ENCODE measurements around the gene MYO5B.
"Not testable (repeated sequence)": the region's sequence is repeated elsewhere in the genome, so short reads cannot be mapped to it uniquely, and the experiment has no call there.

The MYO5B gene

DNA sequence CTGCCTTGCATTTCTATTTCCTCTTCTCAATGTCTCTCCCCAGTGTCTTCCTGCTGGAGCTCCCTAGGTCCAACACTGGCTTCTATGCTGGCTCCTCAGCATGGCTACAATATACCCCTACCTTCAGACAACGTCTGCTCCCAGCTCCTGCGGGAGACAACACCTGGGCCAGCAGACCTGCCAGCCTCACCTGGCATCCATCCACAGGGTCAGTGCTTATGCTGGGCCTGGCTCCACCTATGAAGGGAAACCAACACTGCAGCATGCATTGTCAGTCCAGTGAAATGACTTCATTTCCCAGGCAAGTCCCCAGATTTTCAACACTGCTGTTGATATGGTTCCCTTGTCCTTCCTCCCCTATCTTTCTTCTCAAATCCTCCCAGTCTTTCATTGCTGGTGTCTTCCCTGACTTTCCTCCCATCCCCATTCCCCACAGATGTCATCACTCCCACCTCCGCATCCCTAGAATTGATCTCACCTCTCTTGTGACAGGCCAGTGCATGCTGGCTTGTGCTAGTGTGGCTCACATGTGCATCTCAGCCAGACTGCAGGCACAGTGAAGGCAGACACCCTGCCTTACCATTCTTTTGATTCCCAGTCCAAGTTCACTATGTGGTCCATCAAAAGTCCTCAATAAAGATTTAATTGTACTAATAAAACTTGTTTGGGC lies 98.0 kb downstream of the MYO5B start:
- DNase-seq: no peak

DNA sequence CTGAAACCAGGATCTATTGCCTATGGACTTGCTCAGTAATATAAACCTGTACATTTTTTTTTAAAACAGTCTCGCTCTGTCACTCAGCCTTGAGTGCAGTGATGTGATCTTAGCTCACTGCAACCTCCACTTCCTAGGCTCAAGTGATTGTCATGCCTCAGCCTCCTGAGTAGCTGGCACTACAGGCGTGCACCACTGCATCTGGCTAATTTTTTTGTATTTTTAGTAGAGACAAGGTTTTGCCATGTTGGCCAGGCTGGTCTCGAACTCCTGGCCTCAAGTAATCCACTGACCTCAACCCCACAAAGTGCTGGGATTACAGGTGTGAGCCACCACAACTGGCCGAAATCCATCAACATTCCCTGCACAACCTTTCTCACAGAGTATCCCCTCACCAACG lies 100.2 kb downstream of the MYO5B start:
- not testable (repeated sequence) for DNase-seq

DNA sequence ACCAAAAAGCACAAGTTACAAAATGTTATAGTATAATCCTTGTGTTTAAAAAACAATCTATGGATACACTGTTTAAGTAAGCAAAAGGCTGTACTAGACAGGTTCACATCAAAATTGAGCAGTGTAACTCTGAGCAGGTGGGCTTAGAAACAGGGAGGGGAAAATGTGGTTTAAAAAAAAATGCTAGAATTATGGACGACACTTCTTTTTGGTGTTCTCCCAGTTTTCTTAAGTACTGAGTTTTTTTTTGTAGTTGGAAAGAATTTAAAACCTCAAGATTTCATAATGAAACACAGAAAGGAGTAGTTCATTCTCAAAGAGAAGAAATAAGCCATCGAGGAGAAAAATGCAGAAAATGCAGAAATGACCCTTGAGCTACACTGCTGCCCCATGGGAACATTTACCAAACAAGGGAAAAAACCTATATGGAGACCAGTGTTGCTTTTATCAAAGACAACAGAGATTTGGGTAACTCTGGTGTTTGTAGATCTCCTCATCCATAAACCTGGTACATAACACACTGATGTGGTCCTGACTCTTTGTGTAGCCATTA lies 100.7 kb downstream of the MYO5B start:
- no peak for DNase-seq

DNA sequence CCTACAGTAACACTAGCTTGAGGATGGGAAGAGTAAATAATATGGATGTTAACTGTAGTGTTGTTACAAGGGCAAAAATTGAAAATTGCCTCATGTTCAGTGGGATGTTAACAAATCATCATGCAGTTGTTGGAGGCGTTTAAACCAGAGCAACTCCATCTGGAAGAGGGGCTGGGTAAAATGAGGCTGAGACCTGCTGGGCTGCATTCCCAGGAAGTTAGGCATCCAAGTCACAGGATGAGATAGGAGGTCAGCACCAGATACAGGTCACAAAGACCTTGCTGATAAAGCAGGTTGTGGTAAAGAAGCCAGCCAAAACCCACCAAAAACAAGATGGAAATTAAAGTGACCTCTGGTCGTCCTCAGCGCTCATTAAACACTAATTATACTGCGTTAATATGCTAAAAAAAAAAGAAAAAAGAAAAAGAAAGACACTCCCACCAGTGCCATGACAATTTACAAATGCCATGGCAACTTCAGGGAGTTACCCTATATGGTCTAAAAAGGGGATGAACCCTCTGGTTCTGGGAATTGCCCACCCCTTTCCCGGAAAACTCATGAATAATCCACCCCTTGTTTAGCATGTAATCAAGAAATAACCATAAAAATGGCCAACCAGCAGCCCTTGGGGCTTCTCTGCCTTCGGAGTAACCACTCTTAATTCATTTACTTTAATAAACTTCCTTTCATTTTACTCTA lies 101.4 kb downstream of the MYO5B start:
- no peak for DNase-seq

DNA sequence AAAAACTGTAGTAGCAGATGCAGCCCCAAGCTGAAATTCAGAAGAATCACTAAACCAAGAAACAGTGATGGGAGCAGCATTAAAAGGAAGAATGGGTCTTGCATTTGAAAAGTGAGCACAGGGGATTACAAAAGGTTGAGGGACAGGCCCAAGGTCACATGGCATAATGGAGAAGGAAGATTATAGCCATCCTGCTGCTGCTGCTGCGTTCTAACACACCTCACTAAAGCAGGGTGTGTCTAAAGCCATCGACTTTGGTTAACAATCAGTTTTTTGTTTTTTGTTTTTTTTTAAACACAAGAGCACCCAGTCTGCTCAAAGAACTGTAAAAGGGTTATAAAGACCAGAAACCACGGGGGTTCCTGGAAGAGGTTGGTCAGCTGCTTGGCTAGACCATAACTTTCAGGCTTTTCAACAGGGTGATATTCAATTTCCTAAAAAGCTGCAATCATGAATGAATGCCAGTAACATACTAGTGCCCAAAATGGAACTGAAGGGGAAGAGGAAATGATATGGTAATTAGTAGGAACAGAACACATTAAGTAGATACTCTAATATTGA lies 102.6 kb downstream of the MYO5B start:
- DNase-seq: no peak

DNA sequence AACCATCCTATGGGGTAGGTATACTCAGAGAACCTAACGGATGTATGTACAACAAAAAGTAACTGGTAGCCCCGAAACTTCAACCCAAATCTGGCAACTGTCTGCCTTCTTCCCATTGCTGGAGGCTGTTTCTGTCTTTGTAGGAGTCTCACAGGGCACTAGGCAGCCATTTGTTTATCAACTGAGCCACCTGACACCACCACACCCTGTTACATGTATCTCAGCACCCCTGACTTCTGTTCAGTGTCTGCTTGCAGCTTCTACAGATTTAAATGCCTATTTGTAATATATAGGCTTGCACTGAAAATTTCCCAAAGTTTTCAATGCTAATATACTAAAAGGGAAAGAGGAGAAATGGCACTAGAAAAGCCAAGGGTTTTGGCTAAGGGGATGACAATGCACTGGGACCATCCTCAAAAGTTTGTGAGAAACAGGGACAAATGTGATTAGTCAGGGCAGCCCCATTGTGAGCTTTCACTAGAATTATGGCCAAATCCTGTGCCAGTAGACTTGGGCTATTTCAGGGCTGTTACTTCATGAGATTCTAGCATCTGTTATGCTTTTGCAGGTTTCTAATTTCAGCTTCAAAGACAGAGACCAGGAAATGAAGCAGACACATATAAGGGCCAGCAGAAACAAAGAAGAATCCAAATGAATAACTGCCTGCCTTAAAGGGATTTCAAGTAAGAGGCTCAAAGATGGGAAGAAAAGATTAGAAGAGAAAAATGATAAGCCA lies 103.3 kb downstream of the MYO5B start:
- DNase-seq: no peak

DNA sequence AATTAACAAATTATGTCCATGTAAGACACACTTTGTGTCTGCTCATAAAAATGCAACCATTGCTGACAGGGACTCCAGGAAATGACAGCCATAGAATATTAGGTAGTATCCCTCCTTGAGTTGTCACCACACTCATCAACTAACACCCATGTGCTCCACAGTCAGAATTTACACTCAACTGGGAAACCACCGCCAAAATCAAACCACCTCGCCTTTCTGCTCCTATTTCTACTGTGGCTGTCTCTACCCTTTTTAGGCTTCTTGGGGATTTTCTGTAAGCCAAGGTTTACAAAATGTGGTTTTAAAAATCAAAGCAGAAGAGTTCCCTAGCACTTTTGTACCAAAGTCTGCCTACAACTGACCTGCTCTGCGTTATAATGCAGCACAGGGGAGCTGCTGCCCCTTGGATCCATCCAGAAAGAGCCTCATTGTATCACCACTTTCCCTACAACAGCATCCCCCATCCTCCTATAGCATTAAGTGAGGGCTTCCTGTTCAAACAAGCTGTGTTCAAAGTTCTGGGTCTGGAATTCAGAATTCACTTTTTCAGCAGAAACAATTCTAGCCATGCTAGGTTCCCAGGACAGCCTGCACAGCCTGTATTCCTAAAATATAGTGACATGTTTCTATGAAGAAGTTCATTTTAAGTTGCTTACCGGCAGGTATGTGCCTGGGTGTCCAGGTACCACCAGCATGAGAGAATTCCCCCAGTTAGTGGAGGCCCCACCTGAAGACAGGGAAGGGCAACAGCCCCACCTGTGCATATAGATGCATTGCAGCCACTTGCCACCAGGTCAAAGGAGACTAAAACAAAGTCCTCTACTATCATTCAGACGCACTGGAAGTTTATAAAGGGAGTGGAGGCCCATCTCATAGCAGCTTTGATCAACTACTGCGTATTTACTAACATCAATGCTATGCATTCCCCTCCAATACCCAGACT lies 104.3 kb downstream of the MYO5B start:
- no peak for DNase-seq

DNA sequence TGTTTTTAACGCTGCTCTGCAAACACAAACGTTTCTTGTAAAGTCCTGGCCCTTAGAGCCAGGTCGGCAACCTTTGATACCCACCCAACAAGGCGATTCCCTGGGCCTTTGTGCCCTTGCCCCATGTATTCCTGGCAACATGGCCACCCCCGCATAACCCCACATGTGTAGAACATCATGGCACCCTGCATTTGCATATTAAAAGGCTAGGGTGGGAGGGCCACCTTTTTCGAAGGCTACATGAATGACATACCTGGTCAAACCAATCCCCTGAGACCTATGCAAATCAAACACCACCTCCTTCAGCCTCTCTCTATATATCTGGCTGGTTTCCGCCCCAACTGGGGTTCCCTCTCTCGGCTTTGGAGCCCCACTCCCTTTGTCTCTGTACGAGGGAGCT lies 105.2 kb downstream of the MYO5B start:
- no peak for DNase-seq

DNA sequence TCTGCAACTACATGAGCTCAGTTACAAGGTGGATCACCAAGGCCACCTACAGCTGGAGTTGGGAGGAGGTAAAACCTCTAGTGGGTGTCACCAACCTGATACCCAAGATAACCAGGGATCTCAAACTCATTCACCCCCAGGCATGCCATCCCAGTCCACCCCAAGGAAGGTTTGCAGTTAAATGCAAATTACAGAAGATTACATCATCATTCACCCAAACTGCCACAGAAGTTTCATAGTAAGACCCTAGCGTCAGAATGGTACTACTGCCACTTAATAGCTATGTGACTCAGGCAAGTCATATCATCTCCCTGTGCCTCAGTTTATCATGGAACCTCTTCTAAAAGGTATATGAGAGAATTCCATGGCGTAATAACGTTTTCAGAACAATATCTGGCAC lies 111.2 kb downstream of the MYO5B start:
- DNase-seq: no peak

DNA sequence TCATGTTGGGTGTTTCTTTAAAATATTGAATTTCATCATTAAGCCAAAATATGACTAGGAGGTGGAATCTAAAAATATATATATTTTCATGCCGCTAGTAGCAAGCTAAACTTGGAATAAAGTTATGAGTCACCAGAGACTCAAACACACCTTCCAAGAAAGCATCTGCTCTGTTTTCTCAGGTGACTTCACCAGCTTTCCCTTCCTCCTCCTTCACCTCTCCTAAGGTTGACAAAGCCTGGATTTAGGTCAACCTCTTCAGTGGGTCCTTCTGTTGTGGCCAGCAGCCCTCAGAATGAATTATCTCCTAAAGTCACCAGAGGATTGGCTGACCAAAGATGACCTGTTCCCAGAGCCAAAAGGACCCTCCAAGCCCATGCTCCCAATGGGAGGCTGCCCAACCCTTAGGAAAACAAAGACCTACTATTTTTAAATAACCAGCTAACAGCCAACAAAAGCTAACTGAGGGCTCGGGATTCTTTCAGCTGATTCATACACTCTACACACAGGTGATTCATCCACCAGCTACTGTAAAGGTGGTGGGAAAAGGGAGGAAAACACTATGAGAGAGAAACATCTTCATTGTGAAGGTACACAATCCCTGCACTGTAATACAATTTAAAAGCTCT lies 113.9 kb downstream of the MYO5B start:
- DNase-seq: no peak

DNA sequence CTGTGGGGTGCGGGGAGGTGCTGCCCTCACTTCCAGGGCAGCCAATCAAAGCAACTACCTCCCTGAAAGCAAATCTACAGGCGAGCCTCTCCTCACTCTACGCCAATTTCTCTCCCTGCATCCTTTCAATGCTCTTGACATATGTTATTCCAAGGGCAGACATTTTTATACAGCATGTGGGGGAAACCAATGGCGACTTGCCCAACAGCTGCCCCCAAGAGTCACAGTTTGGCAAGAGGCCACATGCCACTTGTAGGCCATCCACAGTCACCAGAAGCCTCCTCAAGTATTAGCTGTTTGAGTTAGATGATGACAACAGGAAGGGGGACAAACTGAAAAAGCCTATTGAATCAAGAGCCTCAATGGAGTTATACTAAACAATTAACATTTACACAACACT lies 114.6 kb downstream of the MYO5B start:
- DNase-seq: no peak

DNA sequence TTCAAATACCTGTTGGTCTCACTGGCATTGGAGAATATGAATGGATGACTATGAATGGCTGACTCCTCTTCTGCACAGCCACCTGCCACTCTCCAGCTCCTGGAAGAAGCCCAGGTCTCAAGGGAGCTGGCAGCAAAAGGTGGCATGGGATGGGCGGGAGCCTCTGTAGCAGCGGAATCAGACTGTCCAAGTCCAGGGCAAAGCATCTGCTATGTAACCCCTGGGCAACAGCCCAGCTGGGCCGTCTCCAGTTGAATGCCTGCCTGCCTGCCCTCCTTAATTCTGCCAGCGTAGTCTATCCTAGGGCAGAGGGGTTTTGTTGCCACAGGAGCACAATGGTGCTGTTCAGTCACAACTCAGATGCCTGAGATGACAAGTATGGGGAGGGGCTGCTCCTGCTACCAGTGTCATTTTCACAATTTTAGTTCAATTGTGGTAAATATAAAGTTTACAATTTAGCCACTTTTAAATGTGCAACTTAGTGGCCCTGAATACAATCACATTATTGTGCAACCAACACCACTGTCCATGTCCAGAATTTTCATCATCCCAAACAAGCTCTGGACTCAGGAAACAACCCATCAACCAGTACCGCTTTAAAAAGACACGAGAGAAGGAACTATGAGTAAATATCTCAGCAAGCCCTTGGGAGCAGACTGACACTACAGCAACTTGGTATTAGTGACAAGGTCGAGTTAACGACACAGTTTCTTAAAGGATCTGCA lies 115.2 kb downstream of the MYO5B start:
- no peak for DNase-seq

DNA sequence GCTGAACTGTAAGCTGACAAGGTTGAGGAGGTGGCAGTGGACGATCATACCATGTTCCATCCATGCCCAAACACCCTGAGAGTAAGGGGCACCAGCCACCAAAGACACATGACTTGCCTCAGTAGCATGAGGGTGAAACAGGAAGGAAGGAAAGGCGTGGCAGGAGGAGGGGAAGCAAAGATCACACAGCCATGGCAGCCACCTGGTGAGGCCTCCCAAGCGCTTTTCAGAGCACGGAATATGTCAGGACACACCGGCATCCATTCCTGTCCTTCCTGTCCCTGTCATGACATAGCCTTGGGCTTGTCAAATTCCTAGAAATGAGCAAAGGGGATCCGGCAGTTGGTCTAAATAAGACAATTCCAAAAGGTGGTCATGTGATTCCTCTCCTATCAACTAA lies 118.7 kb downstream of the MYO5B start:
- no peak for DNase-seq

DNA sequence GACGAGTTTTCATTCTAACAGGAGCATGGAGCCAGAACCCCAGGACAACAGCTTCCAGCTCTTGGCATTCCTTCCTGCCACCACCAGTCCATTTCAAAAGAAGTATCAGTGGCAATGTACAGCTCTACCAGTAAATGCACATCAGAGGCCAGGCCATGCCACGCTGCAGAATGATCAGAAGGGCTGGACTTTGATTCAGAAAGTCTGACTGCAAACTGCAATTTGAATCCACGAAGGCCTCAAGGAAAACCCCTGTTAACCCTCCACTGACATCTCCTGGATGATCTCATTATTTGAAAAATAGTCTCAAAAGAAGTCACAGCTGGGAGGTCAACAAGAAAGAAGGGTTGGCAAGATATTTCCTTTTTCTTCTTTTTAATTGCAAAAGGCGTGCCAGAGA lies 119.2 kb downstream of the MYO5B start:
- no peak for DNase-seq

DNA sequence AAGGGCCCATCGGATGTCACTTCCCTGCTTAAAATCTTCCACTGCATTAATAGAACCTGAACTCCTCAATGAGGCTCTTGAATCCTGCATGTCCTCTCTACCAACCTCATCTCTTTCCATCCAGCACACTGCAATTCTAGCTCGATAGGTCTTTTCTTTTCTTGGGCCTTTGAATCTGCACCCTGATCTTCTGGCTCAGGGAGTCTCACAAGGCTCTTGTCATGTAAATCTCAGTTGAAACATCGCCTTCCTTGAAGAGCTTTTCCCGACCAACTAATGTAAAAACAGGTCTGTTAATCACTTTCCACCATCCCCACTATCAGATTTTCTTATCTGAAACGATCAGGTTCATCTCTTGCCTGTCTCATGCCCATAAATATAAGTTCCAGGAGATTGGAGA lies 120.5 kb downstream of the MYO5B start:
- DNase-seq: no peak

DNA sequence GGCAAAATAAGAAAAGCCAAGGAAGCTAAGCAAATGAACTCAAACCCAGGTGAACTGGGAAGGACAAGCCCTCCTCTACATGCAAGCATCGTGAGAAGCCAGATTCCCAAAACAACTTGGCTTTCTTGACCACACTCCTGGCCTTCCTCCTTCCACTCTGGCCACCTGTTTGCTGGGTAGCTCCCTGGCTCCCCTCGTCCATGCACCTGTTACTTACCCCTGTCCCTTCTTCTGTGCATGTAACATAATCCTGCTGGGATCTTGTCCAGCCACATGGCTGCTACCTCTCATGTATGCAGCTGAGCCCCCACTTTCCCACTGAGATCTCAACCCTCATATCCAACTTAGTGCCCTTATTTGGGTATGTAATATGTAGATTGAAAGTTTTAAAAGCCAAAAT lies 121.6 kb downstream of the MYO5B start:
- no peak for DNase-seq

DNA sequence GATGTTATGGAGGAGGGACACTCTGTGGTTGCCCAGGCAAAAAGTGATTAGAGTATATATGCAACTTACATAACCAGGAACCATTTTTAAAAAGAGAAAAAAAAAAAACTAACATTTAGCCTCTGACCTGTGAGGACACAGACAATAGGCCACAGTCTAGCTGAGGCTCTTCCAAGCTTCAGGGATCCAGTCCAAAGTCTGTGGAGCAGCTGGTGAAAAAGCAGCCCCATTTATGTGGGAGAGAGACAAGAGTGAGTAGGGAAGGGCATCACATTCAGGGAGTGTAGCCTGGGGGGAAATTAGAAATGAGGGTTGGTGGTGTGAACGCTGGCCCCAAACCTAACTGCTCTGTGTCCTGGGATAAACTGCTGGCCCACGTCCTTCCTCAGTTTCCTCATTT lies 122.8 kb downstream of the MYO5B start:
- DNase-seq: no peak

DNA sequence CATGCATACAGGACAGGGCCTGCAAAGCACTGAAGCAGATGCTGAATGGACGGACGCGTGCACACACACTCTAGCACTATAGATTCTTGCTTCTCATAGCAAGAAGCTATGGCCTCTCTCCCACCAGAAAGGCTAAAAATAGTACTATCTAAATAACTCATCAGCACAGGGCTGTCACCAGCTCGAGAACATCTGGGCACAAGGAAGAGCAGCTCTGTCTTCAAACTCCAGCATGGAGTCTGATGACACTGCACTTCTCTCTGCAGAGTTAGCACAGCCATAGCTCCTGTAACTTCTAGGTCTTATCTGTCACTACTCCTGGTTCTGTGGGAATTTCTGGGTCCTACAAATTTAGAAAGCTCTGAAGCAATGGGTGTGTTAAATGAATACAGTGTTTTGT lies 123.5 kb downstream of the MYO5B start:
- DNase-seq: no peak

DNA sequence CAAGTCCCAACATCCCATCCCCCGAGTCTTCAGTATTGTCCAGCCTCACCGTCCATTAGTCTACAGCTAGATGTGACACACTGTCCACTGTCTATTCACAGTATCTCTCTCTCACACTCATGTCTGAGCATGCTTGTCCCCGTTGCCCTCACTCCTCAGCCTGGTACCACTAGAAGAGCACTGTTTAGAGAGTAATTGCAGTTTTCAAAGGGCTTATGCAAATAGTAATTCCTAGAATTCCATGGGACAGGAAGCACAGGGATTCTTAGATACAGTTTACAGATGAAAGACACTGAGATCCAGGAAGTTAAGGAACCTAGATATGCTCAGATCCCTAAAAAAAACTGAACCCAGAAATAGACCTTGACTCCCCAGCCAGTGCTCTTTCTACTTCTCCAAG lies 125.5 kb downstream of the MYO5B start:
- no peak for DNase-seq

DNA sequence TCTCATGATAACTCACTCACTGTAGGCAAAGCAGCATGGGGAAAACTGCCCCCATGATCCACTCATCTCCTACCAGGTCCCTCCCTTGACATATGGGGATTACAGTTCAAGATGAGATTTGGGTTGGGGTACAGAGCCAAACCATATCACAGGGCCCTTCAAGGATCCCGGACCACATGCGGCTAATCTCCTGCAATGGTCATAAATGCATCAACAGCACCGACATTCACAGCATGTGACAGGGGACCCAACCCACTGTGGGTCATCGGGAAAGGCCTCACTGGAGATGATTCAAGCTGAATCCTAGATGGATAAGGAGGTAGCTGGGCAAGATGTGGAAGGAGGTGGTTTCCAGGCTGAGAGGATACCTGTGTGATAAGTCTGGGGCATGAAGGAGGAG lies 129.4 kb downstream of the MYO5B start:
- DNase-seq: no peak

DNA sequence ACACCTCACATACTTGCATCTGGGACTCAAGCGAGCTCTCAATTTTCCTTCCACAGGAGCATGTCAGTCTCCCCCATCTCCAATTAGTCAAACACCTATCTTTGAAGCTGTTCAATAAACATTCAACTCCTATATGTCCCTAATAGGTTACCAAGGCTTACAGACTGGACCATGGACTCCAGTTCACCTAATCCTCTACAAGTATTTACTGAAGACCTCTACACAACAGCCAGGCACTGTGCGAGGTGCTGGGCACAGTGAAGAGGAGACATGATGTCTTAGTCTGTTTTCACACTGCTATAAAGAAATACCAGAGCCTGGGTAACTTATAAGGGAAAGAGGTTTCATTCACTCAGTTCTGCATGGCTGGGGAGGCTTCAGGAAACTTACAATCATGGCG lies 129.9 kb downstream of the MYO5B start:
- no peak for DNase-seq
